ENCODE data around the gene PLEKHO1. TPM values are rescaled to one million over a fixed set of nuclear protein-coding genes. Genes with fewer than 3 reads are reported as not detected.

The PLEKHO1 gene
- total RNA-seq, 4 donors from 2014 or later, result 294 to 426 (median 337) TPM

DNA sequence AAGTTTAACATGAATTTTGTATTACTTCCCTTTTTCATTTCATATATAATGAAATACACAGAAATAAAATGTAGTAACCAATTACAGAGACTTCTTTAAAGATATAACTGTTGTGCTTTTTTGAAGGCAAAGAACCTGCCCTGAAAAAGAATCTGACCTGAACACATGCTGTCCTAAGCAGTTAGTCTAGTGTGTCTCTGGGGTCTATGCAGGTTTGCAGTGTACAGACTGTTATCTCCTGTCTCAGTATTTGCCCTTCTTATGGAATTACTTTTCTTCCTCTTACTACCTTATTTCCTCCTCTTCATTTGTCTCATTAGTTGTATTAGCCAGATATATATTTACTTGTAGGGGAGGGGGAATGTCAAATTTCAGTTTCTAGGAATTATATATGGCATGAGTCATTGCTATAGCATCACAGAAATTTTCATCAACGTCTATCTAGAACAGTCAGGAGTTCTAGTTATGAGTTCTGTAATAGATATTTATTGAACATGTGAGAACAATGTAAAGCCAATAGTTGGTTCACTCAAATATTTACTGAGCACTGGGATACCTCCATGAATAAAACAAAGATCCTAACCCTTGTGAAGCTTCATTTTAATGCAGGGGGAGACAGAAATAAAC, 28.4 kb upstream of the PLEKHO1 start:
- no peak overlapping the region for H3K27ac ChIP-seq (replicated peaks in 1 of 4)
- DNase-seq (ENCODE audit: extremely low spot score), result no peak
- H3K4me1 ChIP-seq, result peaks cover 0 to 7% (median 0%) of the 10 kb centered on the region in 4 donors
- H3K4me3 ChIP-seq, result no peak overlapping the region
- no peaks in the 10 kb centered on the region for H3K27me3 ChIP-seq
- H3K36me3 ChIP-seq, result peaks cover 0 to 9% (median 7%) of the 10 kb centered on the region in 4 donors
- H3K9me3 ChIP-seq, result no peaks in the 10 kb centered on the region
- TF ChIP-seq POLR2A (IDR thresholded peaks at IDR 0.05; ENCODE audit: low read depth) (no peak), POLR2AphosphoS5 (IDR thresholded peaks at IDR 0.05) (no peak)
- TF ChIP-seq, protein P1, sequence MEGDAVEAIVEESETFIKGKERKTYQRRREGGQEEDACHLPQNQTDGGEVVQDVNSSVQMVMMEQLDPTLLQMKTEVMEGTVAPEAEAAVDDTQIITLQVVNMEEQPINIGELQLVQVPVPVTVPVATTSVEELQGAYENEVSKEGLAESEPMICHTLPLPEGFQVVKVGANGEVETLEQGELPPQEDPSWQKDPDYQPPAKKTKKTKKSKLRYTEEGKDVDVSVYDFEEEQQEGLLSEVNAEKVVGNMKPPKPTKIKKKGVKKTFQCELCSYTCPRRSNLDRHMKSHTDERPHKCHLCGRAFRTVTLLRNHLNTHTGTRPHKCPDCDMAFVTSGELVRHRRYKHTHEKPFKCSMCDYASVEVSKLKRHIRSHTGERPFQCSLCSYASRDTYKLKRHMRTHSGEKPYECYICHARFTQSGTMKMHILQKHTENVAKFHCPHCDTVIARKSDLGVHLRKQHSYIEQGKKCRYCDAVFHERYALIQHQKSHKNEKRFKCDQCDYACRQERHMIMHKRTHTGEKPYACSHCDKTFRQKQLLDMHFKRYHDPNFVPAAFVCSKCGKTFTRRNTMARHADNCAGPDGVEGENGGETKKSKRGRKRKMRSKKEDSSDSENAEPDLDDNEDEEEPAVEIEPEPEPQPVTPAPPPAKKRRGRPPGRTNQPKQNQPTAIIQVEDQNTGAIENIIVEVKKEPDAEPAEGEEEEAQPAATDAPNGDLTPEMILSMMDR (IDR thresholded peaks at IDR 0.05), result no peak
- WGBS, result 19% methylated on average over 1 of the region's 1 CpG
- intact Hi-C loops (cut with DNase I), result no loop called here

DNA sequence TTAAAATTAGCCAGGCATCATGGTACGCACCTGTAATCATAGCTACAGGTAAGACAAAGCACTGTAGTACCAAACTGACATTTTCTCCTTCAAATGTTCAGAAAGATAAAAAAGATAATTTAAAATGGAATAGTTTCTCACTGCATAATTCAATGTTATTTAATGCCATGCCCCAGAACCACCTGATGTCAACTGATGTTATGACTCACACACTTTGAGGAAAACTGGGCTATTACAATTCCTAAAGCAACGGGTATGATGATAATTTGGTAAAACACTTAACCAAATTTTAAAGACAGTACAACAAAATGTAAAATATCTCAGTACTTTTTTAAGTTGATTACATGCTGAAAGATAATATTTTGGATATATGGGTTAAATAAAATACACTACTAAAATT, 22.9 kb upstream of the PLEKHO1 start:
- WGBS, result 85% methylated on average over 2 of the region's 2 CpGs
- Histone ChIP-seq H3K27me3 (no peaks in the 10 kb centered on the region), H3K27ac (replicated peaks in 1 of 4) (no peak overlapping the region), H3K4me3 (no peak overlapping the region), H3K9me3 (no peaks in the 10 kb centered on the region), H3K36me3 (peaks cover 0 to 15% (median 9%) of the 10 kb centered on the region in 4 donors), H3K4me1 (no peaks in the 10 kb centered on the region)
- TF ChIP-seq, protein P1 (IDR thresholded peaks at IDR 0.05), result no peak
- TF ChIP-seq POLR2A (IDR thresholded peaks at IDR 0.05; ENCODE audit: low read depth) (no peak), POLR2AphosphoS5 (IDR thresholded peaks at IDR 0.05) (no peak), EP300 (IDR thresholded peaks at IDR 0.05) (no peak)
- no peak for DNase-seq (ENCODE audit: extremely low spot score)
- intact Hi-C loops (cut with DNase I), result no loop called here

GRCh38 chr1:150127464-150127863, 22.3 kb upstream of the PLEKHO1 start:
- intact Hi-C loops (cut with DNase I), result no loop called here
- H3K4me1 ChIP-seq, result no peaks in the 10 kb centered on the region
- DNase-seq (ENCODE audit: extremely low spot score), result no peak

GRCh38 chr1:150127868-150128267, 21.8 kb upstream of the PLEKHO1 start:
- WGBS, result 93% methylated on average over 7 of the region's 7 CpGs
- Histone ChIP-seq H3K4me1 (no peaks in the 10 kb centered on the region), H3K27ac (replicated peaks in 1 of 4) (no peak overlapping the region), H3K9me3 (no peaks in the 10 kb centered on the region), H3K4me3 (no peak overlapping the region), H3K36me3 (peaks cover 0 to 7% (median 5%) of the 10 kb centered on the region in 4 donors), H3K27me3 (no peaks in the 10 kb centered on the region)
- intact Hi-C loops (cut with DNase I), result no loop called here
- DNase-seq (ENCODE audit: extremely low spot score), result no peak
- no peak for TF ChIP-seq POLR2AphosphoS5 (IDR thresholded peaks at IDR 0.05)
- TF ChIP-seq POLR2A (IDR thresholded peaks at IDR 0.05; ENCODE audit: low read depth), result no peak
- no peak for TF ChIP-seq EP300 (IDR thresholded peaks at IDR 0.05)
- TF ChIP-seq, protein P1 (IDR thresholded peaks at IDR 0.05), result no peak

More at GRCh38 chr1:150127464-150127863, 22.3 kb upstream of the PLEKHO1 start:
- Histone ChIP-seq H3K36me3 (peaks cover 0 to 9% (median 6%) of the 10 kb centered on the region in 4 donors), H3K27ac (replicated peaks in 1 of 4) (no peak overlapping the region), H3K27me3 (no peaks in the 10 kb centered on the region), H3K4me3 (no peak overlapping the region), H3K9me3 (no peaks in the 10 kb centered on the region)
- TF ChIP-seq POLR2A (IDR thresholded peaks at IDR 0.05; ENCODE audit: low read depth) (no peak), EP300 (IDR thresholded peaks at IDR 0.05) (no peak), POLR2AphosphoS5 (IDR thresholded peaks at IDR 0.05) (no peak)
- TF ChIP-seq, protein P1 (IDR thresholded peaks at IDR 0.05), result no peak

GRCh38 chr1:150132372-150132771, 17.3 kb upstream of the PLEKHO1 start:
- peaks cover 0 to 14% (median 6%) of the 10 kb centered on the region in 4 donors for H3K36me3 ChIP-seq
- H3K4me3 ChIP-seq, result no peak overlapping the region
- DNase-seq (ENCODE audit: extremely low spot score), result no peak
- WGBS, result 85% methylated on average over 1 of the region's 1 CpG
- TF ChIP-seq POLR2A (IDR thresholded peaks at IDR 0.05; ENCODE audit: low read depth) (no peak), EP300 (IDR thresholded peaks at IDR 0.05) (no peak), POLR2AphosphoS5 (IDR thresholded peaks at IDR 0.05) (no peak)
- TF ChIP-seq, protein P1 (IDR thresholded peaks at IDR 0.05), result no peak
- H3K9me3 ChIP-seq, result no peaks in the 10 kb centered on the region
- intact Hi-C loops (cut with DNase I), result no loop called here
- H3K27ac ChIP-seq (replicated peaks in 1 of 4), result no peak overlapping the region
- no peaks in the 10 kb centered on the region for H3K4me1 ChIP-seq
- no peaks in the 10 kb centered on the region for H3K27me3 ChIP-seq

Data from esophagus muscularis mucosa (tissue), 4 donors.